Activated CD8-positive, alpha-beta T cell treated with anti-CD3 and anti-CD28 coated beads for 36 hours (primary cell): Measurements from ENCODE around the gene DDX42. TPM values are rescaled to one million over a fixed set of nuclear protein-coding genes. Genes with fewer than 3 reads are reported as not detected.

Experiments
- ATAC-seq: fragments of 200-7000 bp; cut with Tn5 transposase; one replicate; pipeline ENCODE4 v1.10.0; 2021; ENCODE audit warnings: mild to moderate bottlenecking, moderate library complexity
- CTCF ChIA-PET: fragments of 350-600 bp; sonication (Branson Sonifier 250); formaldehyde crosslinking; loops from one replicate; lab custom pipeline; 2021; ENCODE audit warnings: antibody characterized with exemption; lab: Charles Lee
- POLR2A ChIA-PET: fragments of 350-600 bp; sonication (Branson Sonifier 250); formaldehyde crosslinking; loops from one replicate; lab custom pipeline; 2021; ENCODE audit warnings: antibody characterized with exemption; lab: Charles Lee
- DNase-seq: peaks from one replicate; pipeline ENCODE4 v3.0.0-alpha.2; 2020
- H3K27ac Mint-ChIP-seq: one replicate; pipeline ENCODE4 v1.8.0; 2021; ENCODE audit warnings: mild to moderate bottlenecking, mixed read lengths
- H3K27me3 Mint-ChIP-seq: one replicate; pipeline ENCODE4 v1.8.0; 2021; ENCODE audit warnings: mixed read lengths
- H3K36me3 Mint-ChIP-seq: one replicate; pipeline ENCODE4 v1.8.0; 2021; ENCODE audit warnings: low read depth, mixed read lengths
- H3K4me1 Mint-ChIP-seq: one replicate; pipeline ENCODE4 v1.8.0; 2021; ENCODE audit warnings: low read depth, mixed read lengths
- H3K4me3 Mint-ChIP-seq: one replicate; pipeline ENCODE4 v1.8.0; 2021; ENCODE audit warnings: mild to moderate bottlenecking, moderate library complexity, mixed read lengths
- H3K9me3 Mint-ChIP-seq: one replicate; pipeline ENCODE4 v1.8.0; 2021; ENCODE audit warnings: mixed read lengths
- intact Hi-C: fragments of 100-400 bp; cut with micrococcal nuclease; formaldehyde crosslinking; loops from one replicate; pipeline ENCODE4 v1.10.0; 2022
- total RNA-seq, 2 experiments: library from RNA; stranded (reverse); gene quantifications; one replicate each; pipeline ENCODE4 v1.2.3, GENCODE V29; 2021
- TF ChIP-seq, protein P1 (sequence below): fragments of 200-600 bp; IDR thresholded peaks from one replicate; pipeline ENCODE4 v1.8.0; 2022; ENCODE audit warnings: antibody characterized with exemption, mild to moderate bottlenecking

Gene DDX42
- total RNA-seq, 2 experiments from 2014 or later = 91.9 to 96.0 TPM

DNA sequence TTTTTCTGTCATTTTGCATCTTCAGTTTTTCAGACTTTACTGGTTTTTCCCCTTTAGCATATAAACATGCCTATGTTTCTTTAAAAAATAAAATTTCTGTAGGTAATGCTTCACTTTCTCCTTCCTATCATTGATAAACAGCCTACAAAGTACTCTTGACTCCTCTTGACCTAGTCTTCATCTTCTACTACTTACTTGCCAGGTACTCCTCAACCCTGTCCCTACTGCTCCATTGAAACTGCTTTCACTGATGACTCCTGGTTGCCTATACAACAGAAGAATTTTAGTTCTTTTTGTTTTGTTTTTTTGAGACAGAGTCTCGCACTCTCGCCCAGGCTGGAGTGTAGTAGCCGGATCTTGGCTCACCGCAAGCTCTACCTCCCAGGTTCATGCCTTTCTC, 7.0 kb downstream of the DDX42 start:
- Mint-ChIP-seq H3K4me3 (no peak overlapping the region), H3K4me1 (peaks cover 58% of the 10 kb centered on the region)
- TF ChIP-seq, protein P1, sequence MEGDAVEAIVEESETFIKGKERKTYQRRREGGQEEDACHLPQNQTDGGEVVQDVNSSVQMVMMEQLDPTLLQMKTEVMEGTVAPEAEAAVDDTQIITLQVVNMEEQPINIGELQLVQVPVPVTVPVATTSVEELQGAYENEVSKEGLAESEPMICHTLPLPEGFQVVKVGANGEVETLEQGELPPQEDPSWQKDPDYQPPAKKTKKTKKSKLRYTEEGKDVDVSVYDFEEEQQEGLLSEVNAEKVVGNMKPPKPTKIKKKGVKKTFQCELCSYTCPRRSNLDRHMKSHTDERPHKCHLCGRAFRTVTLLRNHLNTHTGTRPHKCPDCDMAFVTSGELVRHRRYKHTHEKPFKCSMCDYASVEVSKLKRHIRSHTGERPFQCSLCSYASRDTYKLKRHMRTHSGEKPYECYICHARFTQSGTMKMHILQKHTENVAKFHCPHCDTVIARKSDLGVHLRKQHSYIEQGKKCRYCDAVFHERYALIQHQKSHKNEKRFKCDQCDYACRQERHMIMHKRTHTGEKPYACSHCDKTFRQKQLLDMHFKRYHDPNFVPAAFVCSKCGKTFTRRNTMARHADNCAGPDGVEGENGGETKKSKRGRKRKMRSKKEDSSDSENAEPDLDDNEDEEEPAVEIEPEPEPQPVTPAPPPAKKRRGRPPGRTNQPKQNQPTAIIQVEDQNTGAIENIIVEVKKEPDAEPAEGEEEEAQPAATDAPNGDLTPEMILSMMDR = no peak

DNA sequence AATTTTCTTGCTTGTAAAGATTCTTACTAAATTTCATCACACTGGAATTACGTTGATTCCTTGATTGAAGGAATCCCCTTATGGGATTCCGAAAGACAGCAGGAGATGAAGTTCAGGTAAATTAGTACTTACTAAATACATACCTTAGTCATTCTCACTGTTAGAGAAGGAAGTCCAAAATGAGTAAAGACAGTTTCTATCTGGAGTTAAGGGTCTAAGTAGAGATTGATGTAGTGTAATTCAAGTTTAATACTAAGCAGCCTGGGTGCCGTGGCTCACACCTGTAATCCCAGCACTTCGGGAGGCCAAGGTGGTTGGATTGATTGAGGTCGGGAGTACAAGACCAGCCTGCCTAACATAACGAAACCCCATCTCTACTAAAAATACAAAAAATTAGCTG, 9.6 kb downstream of the DDX42 start:
- peak overlapping the region; percentile 27 for H3K27ac Mint-ChIP-seq
- ChIA-PET CTCF (interaction anchor here (0.8 to 1.6 kb wide), 6 partner anchors 8 to 83 kb away, joined by 3 to 5 read pairs (median 3); partner anchors contain the start of genes CCDC47 and DDX42), POLR2A (interaction anchor here (1.1 to 1.5 kb wide), 3 partner anchors 9 to 41 kb away, joined by 4 to 12 read pairs (median 6); partner anchors contain the start of genes CCDC47 and DDX42)
- DNase-seq = no peak
- TF ChIP-seq, protein P1 = no peak
- intact Hi-C loops = no loop called here
- peaks cover 28% of the 10 kb centered on the region for H3K36me3 Mint-ChIP-seq
- no peaks in the 10 kb centered on the region for H3K27me3 Mint-ChIP-seq
- H3K4me1 Mint-ChIP-seq = peaks cover 41% of the 10 kb centered on the region
- H3K4me3 Mint-ChIP-seq = no peak overlapping the region
- H3K9me3 Mint-ChIP-seq = no peaks in the 10 kb centered on the region
- ATAC-seq = peak; percentile 27

More for the DNA sequence above, 7.0 kb downstream of the DDX42 start:
- ChIA-PET CTCF (interaction anchor here (1.2 to 1.5 kb wide), 2 partner anchors 13 to 21 kb away, joined by 3 to 4 read pairs; no protein-coding TSS in a partner anchor), POLR2A (interaction anchor here (1.1 to 1.7 kb wide), 3 partner anchors 11 to 40 kb away, joined by 3 to 6 read pairs (median 3); no protein-coding TSS in a partner anchor)
- Mint-ChIP-seq H3K9me3 (no peaks in the 10 kb centered on the region), H3K36me3 (peaks cover 33% of the 10 kb centered on the region), H3K27me3 (no peaks in the 10 kb centered on the region), H3K27ac (peak overlapping the region; percentile 4)
- no peak for DNase-seq
- no peak for ATAC-seq
- intact Hi-C loops = no loop called here

DNA sequence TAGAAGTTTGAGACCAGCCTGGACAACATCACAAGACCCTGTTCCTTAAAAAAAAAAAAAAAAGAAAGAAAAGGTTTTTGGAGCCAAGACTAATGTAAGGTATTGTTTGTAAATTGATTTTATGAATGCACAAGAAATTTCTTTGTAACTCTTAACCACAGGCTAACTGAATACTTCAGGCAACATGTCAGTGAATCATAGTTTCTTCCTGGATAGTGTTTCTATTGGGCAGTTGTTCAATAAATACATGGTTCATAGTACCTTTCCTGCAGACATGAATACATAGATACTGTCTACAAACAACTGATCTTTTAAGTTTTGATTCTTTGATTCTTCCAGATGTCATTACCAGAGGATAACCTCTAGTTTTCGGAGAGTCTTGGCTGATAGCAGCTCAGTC, 11.6 kb downstream of the DDX42 start:
- H3K27me3 Mint-ChIP-seq = no peaks in the 10 kb centered on the region
- peak overlapping the region; percentile 25 for H3K27ac Mint-ChIP-seq
- POLR2A ChIA-PET = interaction anchor here (1.0 to 1.2 kb wide), 2 partner anchors 12 to 41 kb away, joined by 3 to 7 read pairs; partner anchors contain the start of genes CCDC47, DDX42 and PSMC5
- CTCF ChIA-PET = interaction anchor here (0.9 to 1.7 kb wide), 4 partner anchors 8 to 75 kb away, joined by 3 to 4 read pairs (median 3); no protein-coding TSS in a partner anchor
- no peak overlapping the region for H3K4me3 Mint-ChIP-seq
- H3K4me1 Mint-ChIP-seq = peaks cover 29% of the 10 kb centered on the region
- peaks cover 17% of the 10 kb centered on the region for H3K36me3 Mint-ChIP-seq
- intact Hi-C loops = no loop called here
- ATAC-seq = no peak
- H3K9me3 Mint-ChIP-seq = no peaks in the 10 kb centered on the region
- DNase-seq = no peak
- TF ChIP-seq, protein P1 = no peak

DNA sequence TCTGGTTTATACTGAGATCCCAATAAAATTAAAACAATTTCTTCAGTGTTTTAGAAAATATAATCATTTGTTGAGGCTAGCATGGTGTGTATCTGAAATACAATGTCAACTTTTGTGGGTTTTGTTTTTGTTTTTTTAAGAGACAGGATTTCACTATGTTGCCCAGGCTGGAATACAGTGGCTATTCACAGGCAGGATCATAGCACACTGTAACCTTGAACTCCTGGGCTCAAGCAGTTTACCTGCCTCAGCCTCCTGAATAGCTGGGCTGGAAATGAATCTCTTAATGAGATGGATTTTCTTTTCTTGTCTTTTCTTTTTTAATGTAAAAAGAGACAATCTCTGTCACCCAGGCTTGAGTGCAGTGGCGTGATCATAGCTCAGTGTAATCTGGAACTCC, 12.1 kb downstream of the DDX42 start:
- intact Hi-C loops = no loop called here
- TF ChIP-seq, protein P1 = no peak
- CTCF ChIA-PET = interaction anchor here (1.0 to 1.7 kb wide), 2 partner anchors 13 to 76 kb away, joined by 3 to 4 read pairs; no protein-coding TSS in a partner anchor
- Mint-ChIP-seq H3K27me3 (no peaks in the 10 kb centered on the region), H3K27ac (no peak overlapping the region), H3K4me1 (peaks cover 24% of the 10 kb centered on the region), H3K9me3 (no peaks in the 10 kb centered on the region), H3K4me3 (no peak overlapping the region), H3K36me3 (peaks cover 17% of the 10 kb centered on the region)
- no peak for ATAC-seq
- POLR2A ChIA-PET = interaction anchor here (1.1 to 1.2 kb wide), 2 partner anchors 12 to 44 kb away, joined by 4 to 7 read pairs; partner anchors contain the start of genes CCDC47 and DDX42
- no peak for DNase-seq
